Suprapubic skin (tissue), 4 donors: ENCODE data around the gene TGDS.

Experiments
- CTCF ChIP-seq, 2 donors: fragments of 200-600 bp in 1 of 2; fragments of 450-650 bp in 1 of 2; sonication (generic) in 1 of 2; IDR thresholded peaks; one replicate each; pipeline ENCODE4 v1.5.1; 2016 to 2019; ENCODE audit warnings: antibody characterized with exemption in 2 of 2, mild to moderate bottlenecking in 1 of 2, moderate library complexity in 1 of 2
- POLR2A ChIP-seq, 2 donors: fragments of 450-650 bp; IDR thresholded peaks; one replicate each; pipeline ENCODE4 v1.6.1; 2017; ENCODE audit warnings: antibody characterized with exemption in 2 of 2, mild to moderate bottlenecking in 2 of 2, moderate library complexity in 2 of 2
- POLR2AphosphoS5 ChIP-seq, 3 donors: sonication (generic); formaldehyde crosslinking; IDR thresholded peaks; one replicate each; pipeline ENCODE4 v1.6.1; 2017; ENCODE audit warnings: antibody characterized with exemption in 3 of 3

DNA sequence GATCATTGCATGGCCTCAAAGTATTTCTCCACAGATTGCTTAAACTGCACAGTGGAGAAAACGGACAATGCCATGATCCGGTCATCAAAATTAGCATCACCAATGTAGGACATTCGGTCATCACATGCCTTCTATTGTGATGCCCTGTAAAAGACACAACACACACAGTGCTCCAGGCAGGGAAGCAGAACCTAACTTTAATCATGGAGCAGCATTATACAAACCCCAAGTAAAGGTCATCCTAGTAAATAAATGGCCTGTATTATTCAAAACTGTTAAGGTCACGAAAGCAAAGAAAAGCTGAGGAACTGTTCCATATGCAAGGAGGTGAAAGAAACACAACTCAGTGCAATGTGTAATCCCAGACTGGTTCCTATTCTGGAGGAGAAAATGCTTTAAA is 42.2 kb downstream of the TGDS start:
- TF ChIP-seq CTCF (IDR thresholded peaks at IDR 0.05) (no peak), POLR2AphosphoS5 (IDR thresholded peaks at IDR 0.05) (no peak), POLR2A (IDR thresholded peaks at IDR 0.05) (no peak)
